Chondrocyte (in vitro differentiated cells): ENCODE measurements around the gene MYO5B. TPM values are rescaled to one million over a fixed set of nuclear protein-coding genes. Genes with fewer than 3 reads are reported as not detected.

Experiments
- DNase-seq: peaks from one replicate; pipeline ENCODE4 v3.0.0; 2021; ENCODE audit warnings: mixed read lengths, low spot score
- H3K27ac Mint-ChIP-seq: one replicate; pipeline ENCODE4 v1.8.0; 2021; ENCODE audit warnings: mild to moderate bottlenecking, moderate library complexity, mixed read lengths; ENCODE audit not compliant: unreplicated experiment
- H3K27me3 Mint-ChIP-seq: 2 replicates; pipeline ENCODE4 v1.8.0; 2021; ENCODE audit warnings: low read depth, mixed read lengths
- H3K36me3 Mint-ChIP-seq: 2 replicates; pipeline ENCODE4 v1.8.0; 2021; ENCODE audit warnings: low read depth, mixed read lengths
- H3K4me1 Mint-ChIP-seq: 2 replicates; pipeline ENCODE4 v1.8.0; 2021; ENCODE audit warnings: low read depth, mild to moderate bottlenecking, mixed read lengths
- H3K4me3 Mint-ChIP-seq: one replicate; pipeline ENCODE4 v1.8.0; 2021; ENCODE audit warnings: mild to moderate bottlenecking, moderate library complexity, mixed read lengths; ENCODE audit not compliant: unreplicated experiment
- H3K9me3 Mint-ChIP-seq: 2 replicates; pipeline ENCODE4 v1.8.0; 2021; ENCODE audit warnings: low read depth, mixed read lengths
- total RNA-seq: library from RNA; stranded (reverse); gene quantifications from 3 replicates; pipeline ENCODE4 v1.2.1, GENCODE V29; 2021
- TF ChIP-seq, protein P1 (sequence below): fragments of 200-600 bp; sonication (generic); IDR thresholded peaks from 2 replicates; pipeline ENCODE4 v1.5.0; 2021; ENCODE audit warnings: antibody characterized with exemption, mild to moderate bottlenecking, moderate library complexity

MYO5B gene
- total RNA-seq, 1 donor from 2014 or later = 0.97 TPM

DNA sequence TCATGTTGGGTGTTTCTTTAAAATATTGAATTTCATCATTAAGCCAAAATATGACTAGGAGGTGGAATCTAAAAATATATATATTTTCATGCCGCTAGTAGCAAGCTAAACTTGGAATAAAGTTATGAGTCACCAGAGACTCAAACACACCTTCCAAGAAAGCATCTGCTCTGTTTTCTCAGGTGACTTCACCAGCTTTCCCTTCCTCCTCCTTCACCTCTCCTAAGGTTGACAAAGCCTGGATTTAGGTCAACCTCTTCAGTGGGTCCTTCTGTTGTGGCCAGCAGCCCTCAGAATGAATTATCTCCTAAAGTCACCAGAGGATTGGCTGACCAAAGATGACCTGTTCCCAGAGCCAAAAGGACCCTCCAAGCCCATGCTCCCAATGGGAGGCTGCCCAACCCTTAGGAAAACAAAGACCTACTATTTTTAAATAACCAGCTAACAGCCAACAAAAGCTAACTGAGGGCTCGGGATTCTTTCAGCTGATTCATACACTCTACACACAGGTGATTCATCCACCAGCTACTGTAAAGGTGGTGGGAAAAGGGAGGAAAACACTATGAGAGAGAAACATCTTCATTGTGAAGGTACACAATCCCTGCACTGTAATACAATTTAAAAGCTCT lies 113.9 kb downstream of the MYO5B start:
- peaks cover 17% of the 10 kb centered on the region for H3K27me3 Mint-ChIP-seq
- DNase-seq = no peak
- H3K27ac Mint-ChIP-seq = peak overlapping the region; percentile 80
- no peaks in the 10 kb centered on the region for H3K36me3 Mint-ChIP-seq
- no peak overlapping the region for H3K4me3 Mint-ChIP-seq
- H3K9me3 Mint-ChIP-seq = no peaks in the 10 kb centered on the region
- TF ChIP-seq, protein P1, sequence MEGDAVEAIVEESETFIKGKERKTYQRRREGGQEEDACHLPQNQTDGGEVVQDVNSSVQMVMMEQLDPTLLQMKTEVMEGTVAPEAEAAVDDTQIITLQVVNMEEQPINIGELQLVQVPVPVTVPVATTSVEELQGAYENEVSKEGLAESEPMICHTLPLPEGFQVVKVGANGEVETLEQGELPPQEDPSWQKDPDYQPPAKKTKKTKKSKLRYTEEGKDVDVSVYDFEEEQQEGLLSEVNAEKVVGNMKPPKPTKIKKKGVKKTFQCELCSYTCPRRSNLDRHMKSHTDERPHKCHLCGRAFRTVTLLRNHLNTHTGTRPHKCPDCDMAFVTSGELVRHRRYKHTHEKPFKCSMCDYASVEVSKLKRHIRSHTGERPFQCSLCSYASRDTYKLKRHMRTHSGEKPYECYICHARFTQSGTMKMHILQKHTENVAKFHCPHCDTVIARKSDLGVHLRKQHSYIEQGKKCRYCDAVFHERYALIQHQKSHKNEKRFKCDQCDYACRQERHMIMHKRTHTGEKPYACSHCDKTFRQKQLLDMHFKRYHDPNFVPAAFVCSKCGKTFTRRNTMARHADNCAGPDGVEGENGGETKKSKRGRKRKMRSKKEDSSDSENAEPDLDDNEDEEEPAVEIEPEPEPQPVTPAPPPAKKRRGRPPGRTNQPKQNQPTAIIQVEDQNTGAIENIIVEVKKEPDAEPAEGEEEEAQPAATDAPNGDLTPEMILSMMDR = no peak
- peaks cover 20% of the 10 kb centered on the region for H3K4me1 Mint-ChIP-seq

DNA sequence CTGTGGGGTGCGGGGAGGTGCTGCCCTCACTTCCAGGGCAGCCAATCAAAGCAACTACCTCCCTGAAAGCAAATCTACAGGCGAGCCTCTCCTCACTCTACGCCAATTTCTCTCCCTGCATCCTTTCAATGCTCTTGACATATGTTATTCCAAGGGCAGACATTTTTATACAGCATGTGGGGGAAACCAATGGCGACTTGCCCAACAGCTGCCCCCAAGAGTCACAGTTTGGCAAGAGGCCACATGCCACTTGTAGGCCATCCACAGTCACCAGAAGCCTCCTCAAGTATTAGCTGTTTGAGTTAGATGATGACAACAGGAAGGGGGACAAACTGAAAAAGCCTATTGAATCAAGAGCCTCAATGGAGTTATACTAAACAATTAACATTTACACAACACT lies 114.6 kb downstream of the MYO5B start:
- Mint-ChIP-seq H3K36me3 (no peaks in the 10 kb centered on the region), H3K27me3 (peaks cover 18% of the 10 kb centered on the region), H3K4me3 (no peak overlapping the region), H3K4me1 (peaks cover 20% of the 10 kb centered on the region), H3K9me3 (no peaks in the 10 kb centered on the region), H3K27ac (no peak overlapping the region)
- no peak for DNase-seq
- TF ChIP-seq, protein P1 = no peak

DNA sequence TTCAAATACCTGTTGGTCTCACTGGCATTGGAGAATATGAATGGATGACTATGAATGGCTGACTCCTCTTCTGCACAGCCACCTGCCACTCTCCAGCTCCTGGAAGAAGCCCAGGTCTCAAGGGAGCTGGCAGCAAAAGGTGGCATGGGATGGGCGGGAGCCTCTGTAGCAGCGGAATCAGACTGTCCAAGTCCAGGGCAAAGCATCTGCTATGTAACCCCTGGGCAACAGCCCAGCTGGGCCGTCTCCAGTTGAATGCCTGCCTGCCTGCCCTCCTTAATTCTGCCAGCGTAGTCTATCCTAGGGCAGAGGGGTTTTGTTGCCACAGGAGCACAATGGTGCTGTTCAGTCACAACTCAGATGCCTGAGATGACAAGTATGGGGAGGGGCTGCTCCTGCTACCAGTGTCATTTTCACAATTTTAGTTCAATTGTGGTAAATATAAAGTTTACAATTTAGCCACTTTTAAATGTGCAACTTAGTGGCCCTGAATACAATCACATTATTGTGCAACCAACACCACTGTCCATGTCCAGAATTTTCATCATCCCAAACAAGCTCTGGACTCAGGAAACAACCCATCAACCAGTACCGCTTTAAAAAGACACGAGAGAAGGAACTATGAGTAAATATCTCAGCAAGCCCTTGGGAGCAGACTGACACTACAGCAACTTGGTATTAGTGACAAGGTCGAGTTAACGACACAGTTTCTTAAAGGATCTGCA lies 115.2 kb downstream of the MYO5B start:
- no peak for DNase-seq
- TF ChIP-seq, protein P1 = no peak
- Mint-ChIP-seq H3K4me1 (peaks cover 20% of the 10 kb centered on the region), H3K36me3 (no peaks in the 10 kb centered on the region), H3K27me3 (peaks cover 18% of the 10 kb centered on the region), H3K4me3 (no peak overlapping the region), H3K9me3 (no peaks in the 10 kb centered on the region), H3K27ac (no peak overlapping the region)

DNA sequence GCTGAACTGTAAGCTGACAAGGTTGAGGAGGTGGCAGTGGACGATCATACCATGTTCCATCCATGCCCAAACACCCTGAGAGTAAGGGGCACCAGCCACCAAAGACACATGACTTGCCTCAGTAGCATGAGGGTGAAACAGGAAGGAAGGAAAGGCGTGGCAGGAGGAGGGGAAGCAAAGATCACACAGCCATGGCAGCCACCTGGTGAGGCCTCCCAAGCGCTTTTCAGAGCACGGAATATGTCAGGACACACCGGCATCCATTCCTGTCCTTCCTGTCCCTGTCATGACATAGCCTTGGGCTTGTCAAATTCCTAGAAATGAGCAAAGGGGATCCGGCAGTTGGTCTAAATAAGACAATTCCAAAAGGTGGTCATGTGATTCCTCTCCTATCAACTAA lies 118.7 kb downstream of the MYO5B start:
- TF ChIP-seq, protein P1 = no peak
- H3K27ac Mint-ChIP-seq = no peak overlapping the region
- DNase-seq = no peak
- H3K9me3 Mint-ChIP-seq = no peaks in the 10 kb centered on the region
- peaks cover 31% of the 10 kb centered on the region for H3K27me3 Mint-ChIP-seq
- H3K4me1 Mint-ChIP-seq = peaks cover 21% of the 10 kb centered on the region
- H3K4me3 Mint-ChIP-seq = no peak overlapping the region
- no peaks in the 10 kb centered on the region for H3K36me3 Mint-ChIP-seq

DNA sequence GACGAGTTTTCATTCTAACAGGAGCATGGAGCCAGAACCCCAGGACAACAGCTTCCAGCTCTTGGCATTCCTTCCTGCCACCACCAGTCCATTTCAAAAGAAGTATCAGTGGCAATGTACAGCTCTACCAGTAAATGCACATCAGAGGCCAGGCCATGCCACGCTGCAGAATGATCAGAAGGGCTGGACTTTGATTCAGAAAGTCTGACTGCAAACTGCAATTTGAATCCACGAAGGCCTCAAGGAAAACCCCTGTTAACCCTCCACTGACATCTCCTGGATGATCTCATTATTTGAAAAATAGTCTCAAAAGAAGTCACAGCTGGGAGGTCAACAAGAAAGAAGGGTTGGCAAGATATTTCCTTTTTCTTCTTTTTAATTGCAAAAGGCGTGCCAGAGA lies 119.2 kb downstream of the MYO5B start:
- Mint-ChIP-seq H3K4me3 (no peak overlapping the region), H3K27me3 (peaks cover 34% of the 10 kb centered on the region), H3K9me3 (no peaks in the 10 kb centered on the region), H3K36me3 (no peaks in the 10 kb centered on the region), H3K27ac (no peak overlapping the region), H3K4me1 (peaks cover 19% of the 10 kb centered on the region)
- no peak for DNase-seq
- TF ChIP-seq, protein P1 = no peak
